ENCODE measurements around the gene LGALS13. TPM values are rescaled to one million over a fixed set of nuclear protein-coding genes. Genes with fewer than 3 reads are reported as not detected.

LGALS13 gene
- not detected for total RNA-seq

- DNase-seq = no peak
- TF ChIP-seq POLR2A (IDR thresholded peaks at IDR 0.05) (no peak), EP300 (IDR thresholded peaks at IDR 0.05; ENCODE audit: low read depth) (no peak), POLR2AphosphoS5 (IDR thresholded peaks at IDR 0.05) (no peak), CTCF (IDR thresholded peaks at IDR 0.05) (no peak)
- intact Hi-C loops (cut with DNase I; ENCODE audit: low total_unique reads) = no loop called here
- H3K36me3 ChIP-seq = no peaks in the 10 kb centered on the region
- H3K27me3 ChIP-seq = no peaks in the 10 kb centered on the region
- in situ Hi-C loops (cut with MboI; ENCODE audit: low pct_ligation_motif_present in 1 of 4, low pct_unique_long_range_greater_than_20kb in 1 of 4, low sequenced_read_pairs in 3 of 4) = no loop called here
- H3K27ac ChIP-seq = no peak within 1 kb of the TSS
- H3K9me3 ChIP-seq = no peaks in the 10 kb centered on the region
- H3K4me1 ChIP-seq = no peaks in the 10 kb centered on the region
- WGBS, 2 donors (ENCODE audit: low coverage in 1 of 2) = 27 to 30% methylated on average over 4 to 5 of the region's 5 CpGs
- H3K4me3 ChIP-seq = no peak within 1 kb of the TSS
These were observed at the start of gene LGALS13 for GRCh38 chr19:39602224-39602623. TSS of gene LGALS13 (plus strand) at chr19:39602524. CDS start at chr19:39602569, 45 bp downstream.

- Histone ChIP-seq H3K4me1 (peaks cover 0 to 7% (median 0%) of the 10 kb centered on the region in 4 donors), H3K27me3 (no peaks in the 10 kb centered on the region), H3K27ac (no peak overlapping the region), H3K9me3 (no peaks in the 10 kb centered on the region), H3K36me3 (no peaks in the 10 kb centered on the region), H3K4me3 (no peak overlapping the region)
- intact Hi-C loops (cut with DNase I; ENCODE audit: low total_unique reads) = loop anchor here (5.0 kb wide), 1 partner anchor 119 kb away; no protein-coding TSS in a partner anchor
- DNase-seq = no peak
- TF ChIP-seq POLR2AphosphoS5 (IDR thresholded peaks at IDR 0.05) = no peak
- no peak for TF ChIP-seq POLR2A (IDR thresholded peaks at IDR 0.05)
- TF ChIP-seq EP300 (IDR thresholded peaks at IDR 0.05; ENCODE audit: low read depth) = no peak
- TF ChIP-seq CTCF (IDR thresholded peaks at IDR 0.05) = no peak
- in situ Hi-C loops (cut with MboI; ENCODE audit: low pct_ligation_motif_present in 1 of 4, low pct_unique_long_range_greater_than_20kb in 1 of 4, low sequenced_read_pairs in 3 of 4) = loop anchor here (10.0 kb wide), 2 partner anchors 112 to 122 kb away; no protein-coding TSS in a partner anchor
- WGBS, 2 donors (ENCODE audit: low coverage in 1 of 2) = 58 to 76% methylated on average over 4 to 7 of the region's 7 CpGs
These were observed 49.2 kb upstream of the LGALS13 start for GRCh38 chr19:39553082-39553652.

GRCh38 chr19:39554701-39555311 lies 47.5 kb upstream of the LGALS13 start:
- Histone ChIP-seq H3K4me1 (peaks cover 0 to 9% (median 0%) of the 10 kb centered on the region in 4 donors), H3K27me3 (no peaks in the 10 kb centered on the region), H3K27ac (no peak overlapping the region), H3K4me3 (no peak overlapping the region), H3K36me3 (no peaks in the 10 kb centered on the region), H3K9me3 (no peaks in the 10 kb centered on the region)
- TF ChIP-seq POLR2A (IDR thresholded peaks at IDR 0.05) = no peak
- TF ChIP-seq POLR2AphosphoS5 (IDR thresholded peaks at IDR 0.05) = no peak
- TF ChIP-seq CTCF (IDR thresholded peaks at IDR 0.05) = no peak
- TF ChIP-seq EP300 (IDR thresholded peaks at IDR 0.05; ENCODE audit: low read depth) = no peak
- in situ Hi-C loops (cut with MboI; ENCODE audit: low pct_ligation_motif_present in 1 of 4, low pct_unique_long_range_greater_than_20kb in 1 of 4, low sequenced_read_pairs in 3 of 4) (loop anchor here (10.0 kb wide), 2 partner anchors 110 to 120 kb away; no protein-coding TSS in a partner anchor), intact Hi-C loops (cut with DNase I; ENCODE audit: low total_unique reads) (loop anchor here (5.0 kb wide), 1 partner anchor 117 kb away; no protein-coding TSS in a partner anchor)
- 44 to 75% methylated on average over 2 to 4 of the region's 4 CpGs for WGBS, 2 donors (ENCODE audit: low coverage in 1 of 2)
- DNase-seq = no peak

- Histone ChIP-seq H3K4me1 (peaks cover 0 to 9% (median 0%) of the 10 kb centered on the region in 4 donors), H3K27me3 (no peaks in the 10 kb centered on the region), H3K4me3 (no peak overlapping the region), H3K27ac (no peak overlapping the region), H3K36me3 (no peaks in the 10 kb centered on the region), H3K9me3 (no peaks in the 10 kb centered on the region)
- intact Hi-C loops (cut with DNase I; ENCODE audit: low total_unique reads) = no loop called here
- TF ChIP-seq POLR2A (IDR thresholded peaks at IDR 0.05) (no peak), EP300 (IDR thresholded peaks at IDR 0.05; ENCODE audit: low read depth) (no peak)
- WGBS, 2 donors (ENCODE audit: low coverage in 1 of 2) = 38% methylated on average over 1 of the region's 1 CpG; no CpG with 5 or more reads in 1 of the 2 donors
- in situ Hi-C loops (cut with MboI; ENCODE audit: low pct_ligation_motif_present in 1 of 4, low pct_unique_long_range_greater_than_20kb in 1 of 4, low sequenced_read_pairs in 3 of 4) = loop anchor here (10.0 kb wide), 2 partner anchors 109 to 119 kb away; no protein-coding TSS in a partner anchor
- DNase-seq = no peak
These were observed 46.4 kb upstream of the LGALS13 start for GRCh38 chr19:39555883-39556282.
